ENCODE measurements around the gene LRIG1.

The LRIG1 gene

GRCh38 chr3:66354001-66354400 is 146.8 kb downstream of the LRIG1 start:
- DNase-seq (ENCODE audit: low read depth in 2 of 2), result no peak

DNA sequence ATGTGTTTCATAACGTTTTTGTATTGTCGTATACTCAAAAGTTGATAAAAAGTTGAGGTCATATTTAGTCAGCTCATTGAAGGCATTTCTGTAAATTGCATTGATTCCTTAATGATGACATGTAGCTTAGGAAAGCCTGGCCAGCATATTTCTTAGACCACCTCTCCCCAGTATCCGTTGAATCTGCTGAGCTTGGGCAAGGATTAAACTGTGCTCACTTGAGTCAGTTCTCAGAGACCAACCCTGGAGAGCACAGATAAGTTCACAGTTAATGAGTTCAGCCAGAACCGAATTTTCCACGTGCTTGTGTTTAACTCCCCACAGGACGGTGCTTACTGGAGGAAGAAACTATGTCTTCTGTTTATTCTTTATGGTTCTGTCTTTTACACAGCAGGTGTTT is 147.3 kb downstream of the LRIG1 start:
- no peak for DNase-seq (ENCODE audit: low read depth in 2 of 2)

DNA sequence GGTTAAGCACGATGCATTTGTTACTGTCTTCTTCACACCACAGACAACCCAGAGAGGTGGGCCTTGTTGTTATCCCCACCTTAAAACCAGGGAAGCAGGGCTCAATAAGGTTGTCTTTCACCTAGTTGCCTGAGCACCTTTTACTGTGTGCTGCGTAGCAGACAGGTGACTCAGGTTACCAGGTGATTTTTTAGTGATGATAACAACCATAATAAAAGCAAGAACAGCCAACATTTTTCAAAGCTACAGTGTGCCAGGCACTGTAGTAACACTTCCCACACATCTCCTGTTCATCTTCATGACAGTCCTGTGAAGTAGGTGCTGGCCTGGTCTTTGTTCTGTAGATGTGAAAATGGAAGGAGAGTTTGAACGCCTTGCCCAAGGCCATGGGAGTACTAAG is 147.8 kb downstream of the LRIG1 start:
- no peak for DNase-seq (ENCODE audit: low read depth in 2 of 2)

DNA sequence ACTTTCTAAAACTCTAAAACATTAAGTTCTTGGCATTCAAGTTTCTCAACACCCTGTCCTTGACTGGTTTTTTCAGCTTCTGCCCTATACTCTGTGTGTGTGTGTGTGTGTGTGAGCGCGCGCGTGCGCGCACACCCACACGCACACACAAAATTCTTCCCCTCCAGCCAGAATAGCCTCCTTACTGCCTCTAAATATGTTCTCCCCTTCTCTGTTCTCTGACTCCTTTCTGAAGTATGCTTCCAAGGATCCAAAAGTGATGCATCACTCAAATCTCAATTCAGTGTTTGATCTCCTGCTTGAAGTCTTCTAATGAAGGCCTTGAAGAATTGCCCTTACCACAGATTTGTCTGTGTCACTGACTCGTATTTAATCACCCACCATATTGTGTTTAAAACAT is 150.2 kb downstream of the LRIG1 start:
- no peak for DNase-seq (ENCODE audit: low read depth in 2 of 2)

GRCh38 chr3:66348704-66349103 is 152.1 kb downstream of the LRIG1 start:
- DNase-seq (ENCODE audit: low read depth in 2 of 2), result no peak

DNA sequence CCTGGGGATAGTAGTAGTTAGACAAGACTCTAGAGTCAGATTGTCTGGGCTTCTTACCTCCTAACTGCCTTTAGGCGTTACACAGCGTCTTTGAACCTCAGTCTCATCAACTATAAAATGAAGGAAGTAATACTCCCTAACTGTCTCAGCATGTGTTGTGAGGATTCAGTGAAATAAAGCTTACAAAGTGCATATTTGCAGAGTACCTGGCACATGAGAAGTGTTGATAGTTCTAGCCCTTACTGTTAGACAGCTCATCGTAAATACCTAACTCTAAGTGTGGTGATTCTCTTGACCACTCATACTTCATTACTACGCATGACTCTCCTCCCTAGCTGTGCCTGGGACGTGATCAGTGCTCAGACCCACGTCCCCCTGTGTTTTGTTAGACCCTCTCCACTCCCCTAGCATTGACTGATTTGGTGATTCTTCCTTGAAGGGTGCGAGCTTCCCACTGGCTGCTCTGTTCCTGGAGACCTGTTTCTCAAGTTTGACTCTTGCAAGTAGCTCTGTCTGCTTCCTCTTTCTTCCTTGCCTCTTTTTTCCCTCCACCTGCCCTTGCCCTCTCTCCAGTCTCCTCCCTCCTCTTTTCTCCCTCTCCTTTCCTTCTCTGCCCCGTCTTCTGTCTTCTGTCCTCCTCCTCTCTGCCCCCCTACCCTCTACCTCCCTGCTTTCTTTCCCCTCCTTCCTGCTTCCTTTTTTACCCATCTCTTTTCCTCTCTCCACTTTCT is 155.8 kb downstream of the LRIG1 start:
- no peak for DNase-seq (ENCODE audit: low read depth in 2 of 2)

- DNase-seq (ENCODE audit: low read depth in 2 of 2), result no peak
Observed at GRCh38 chr3:66344391-66344811, 156.4 kb downstream of the LRIG1 start.

GRCh38 chr3:66342717-66343356 is 158.0 kb downstream of the LRIG1 start:
- DNase-seq (ENCODE audit: low read depth in 2 of 2), result no peak

DNA sequence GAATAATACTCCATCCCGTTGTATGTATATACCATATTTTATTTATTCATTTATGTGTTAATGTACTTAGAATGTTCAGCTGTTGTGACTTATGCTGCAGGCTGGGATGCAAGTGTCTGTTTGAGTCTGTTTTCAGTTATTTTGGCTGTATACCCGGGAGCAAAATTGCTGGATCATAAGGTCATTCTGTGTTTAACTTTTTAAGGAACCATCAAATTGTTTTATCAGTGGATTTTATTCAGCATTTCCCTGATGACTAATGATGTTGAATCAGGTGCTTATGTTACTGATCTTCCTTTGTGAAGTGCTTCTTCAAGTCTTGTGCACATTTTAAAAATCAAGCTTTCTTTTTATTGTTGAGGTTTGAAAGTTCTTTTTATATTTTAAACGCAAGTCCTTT is 161.9 kb downstream of the LRIG1 start:
- no peak for DNase-seq (ENCODE audit: low read depth in 2 of 2)

DNA sequence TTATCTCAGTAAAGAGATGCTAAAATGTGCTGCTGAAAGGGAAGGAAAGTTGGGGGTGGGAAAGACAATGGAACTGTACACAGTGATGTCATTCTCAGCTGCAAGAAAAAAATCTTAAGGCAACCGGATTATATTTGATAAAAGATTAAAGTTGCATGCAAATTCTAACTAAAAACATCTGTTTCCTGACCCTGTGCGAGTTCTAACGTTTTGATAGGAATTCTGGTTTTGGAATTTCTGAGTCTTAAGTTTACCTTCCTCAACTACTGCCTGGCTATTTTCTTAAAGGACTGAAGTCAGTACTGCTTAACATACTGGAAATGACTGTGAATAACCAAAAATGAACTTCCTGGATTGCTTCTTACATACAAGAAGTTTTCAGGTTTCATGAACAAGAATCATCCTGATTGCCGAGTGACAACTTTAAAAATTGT is 164.5 kb downstream of the LRIG1 start:
- DNase-seq (ENCODE audit: low read depth in 2 of 2), result no peak

- DNase-seq (ENCODE audit: low read depth in 2 of 2), result no peak
Observed at GRCh38 chr3:66335671-66336070, 165.2 kb downstream of the LRIG1 start.
